ENCODE results near the gene PARVB.

DNA sequence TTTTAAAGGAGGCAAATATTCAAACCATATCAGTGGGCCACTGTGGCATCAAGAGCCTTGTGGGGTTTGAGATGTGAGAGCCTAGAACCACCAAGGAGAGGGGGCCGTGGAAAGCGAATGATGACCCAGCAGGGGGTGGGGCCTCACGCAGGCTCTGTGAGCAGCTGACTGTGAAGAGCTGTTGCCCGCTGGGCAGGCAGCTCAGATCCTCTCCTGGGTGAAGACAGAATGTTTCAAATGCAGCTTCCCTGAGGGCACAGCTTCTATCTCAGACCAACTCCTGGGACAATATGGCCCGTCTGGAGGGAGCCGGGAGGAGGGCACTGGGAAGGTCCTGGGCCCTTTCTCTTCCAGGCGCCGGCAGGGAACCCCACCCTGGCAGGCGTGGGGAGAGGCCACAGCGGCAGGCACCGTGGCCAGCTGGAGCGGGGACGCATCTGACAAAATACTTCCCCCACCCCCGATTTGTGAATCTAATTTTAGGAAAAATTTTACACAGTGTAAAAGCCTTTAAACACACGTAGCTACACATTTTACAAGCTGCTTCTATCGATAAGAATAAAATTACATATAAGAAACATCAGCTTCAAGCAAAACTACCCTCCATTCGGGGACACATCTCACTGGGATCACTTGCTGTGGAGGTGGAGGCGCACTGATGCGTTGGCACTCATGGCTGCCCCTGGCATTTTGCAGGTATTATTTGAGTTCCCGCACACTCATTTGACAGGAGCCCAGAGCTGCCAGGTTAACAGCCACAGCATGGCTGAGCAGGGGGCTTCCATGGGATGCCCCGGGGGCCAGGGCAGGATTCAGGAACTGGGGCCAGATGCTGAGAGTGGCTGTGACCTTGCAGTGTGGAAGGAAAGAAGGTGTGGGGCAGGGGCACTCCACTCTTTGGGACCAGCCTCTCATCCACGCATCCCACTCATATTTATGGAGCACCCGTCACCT, 196.9 kb downstream of the PARVB start:
- no peak for TF ChIP-seq POLR2A (IDR thresholded peaks at IDR 0.05; ENCODE audit: extremely low read depth, insufficient read length)
- TF ChIP-seq, protein P1, sequence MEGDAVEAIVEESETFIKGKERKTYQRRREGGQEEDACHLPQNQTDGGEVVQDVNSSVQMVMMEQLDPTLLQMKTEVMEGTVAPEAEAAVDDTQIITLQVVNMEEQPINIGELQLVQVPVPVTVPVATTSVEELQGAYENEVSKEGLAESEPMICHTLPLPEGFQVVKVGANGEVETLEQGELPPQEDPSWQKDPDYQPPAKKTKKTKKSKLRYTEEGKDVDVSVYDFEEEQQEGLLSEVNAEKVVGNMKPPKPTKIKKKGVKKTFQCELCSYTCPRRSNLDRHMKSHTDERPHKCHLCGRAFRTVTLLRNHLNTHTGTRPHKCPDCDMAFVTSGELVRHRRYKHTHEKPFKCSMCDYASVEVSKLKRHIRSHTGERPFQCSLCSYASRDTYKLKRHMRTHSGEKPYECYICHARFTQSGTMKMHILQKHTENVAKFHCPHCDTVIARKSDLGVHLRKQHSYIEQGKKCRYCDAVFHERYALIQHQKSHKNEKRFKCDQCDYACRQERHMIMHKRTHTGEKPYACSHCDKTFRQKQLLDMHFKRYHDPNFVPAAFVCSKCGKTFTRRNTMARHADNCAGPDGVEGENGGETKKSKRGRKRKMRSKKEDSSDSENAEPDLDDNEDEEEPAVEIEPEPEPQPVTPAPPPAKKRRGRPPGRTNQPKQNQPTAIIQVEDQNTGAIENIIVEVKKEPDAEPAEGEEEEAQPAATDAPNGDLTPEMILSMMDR (IDR thresholded peaks at IDR 0.05; ENCODE audit: low read depth, low read length) = no peak
- TF ChIP-seq, protein P2, sequence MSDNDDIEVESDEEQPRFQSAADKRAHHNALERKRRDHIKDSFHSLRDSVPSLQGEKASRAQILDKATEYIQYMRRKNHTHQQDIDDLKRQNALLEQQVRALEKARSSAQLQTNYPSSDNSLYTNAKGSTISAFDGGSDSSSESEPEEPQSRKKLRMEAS (IDR thresholded peaks at IDR 0.05; ENCODE audit: low read depth, low read length) = no peak
- no peak for TF ChIP-seq MYC (IDR thresholded peaks at IDR 0.05; ENCODE audit: low read depth, low read length)
